Activated B cell treated with CpG ODN at 0.5 μM for 24 hours (primary cell): ENCODE data around the gene GALK2. TPM values are rescaled to one million over a fixed set of nuclear protein-coding genes. Genes with fewer than 3 reads are reported as not detected.

Experiments used
- ATAC-seq: fragments of 200-7000 bp; cut with Tn5 transposase; one replicate; pipeline ENCODE4 v1.10.0; 2021; ENCODE audit warnings: low read depth, mild to moderate bottlenecking, moderate library complexity
- CTCF ChIA-PET: fragments of 350-600 bp; sonication (Branson Sonifier 250); formaldehyde crosslinking; loops from one replicate; lab custom pipeline; 2021; ENCODE audit warnings: antibody characterized with exemption; lab: Charles Lee
- POLR2A ChIA-PET: fragments of 350-600 bp; sonication (Branson Sonifier 250); formaldehyde crosslinking; loops from one replicate; lab custom pipeline; 2021; ENCODE audit warnings: antibody characterized with exemption; lab: Charles Lee
- DNase-seq: peaks from one replicate; pipeline ENCODE4 v3.0.0; 2022
- H3K27ac Mint-ChIP-seq: one replicate; pipeline ENCODE4 v1.8.0; 2020; ENCODE audit warnings: mixed read lengths
- H3K27me3 Mint-ChIP-seq: one replicate; pipeline ENCODE4 v1.8.0; 2021; ENCODE audit warnings: mixed read lengths
- H3K36me3 Mint-ChIP-seq: one replicate; pipeline ENCODE4 v1.8.0; 2021; ENCODE audit warnings: low read depth, mixed read lengths
- H3K4me1 Mint-ChIP-seq: one replicate; pipeline ENCODE4 v1.8.0; 2021; ENCODE audit warnings: mixed read lengths
- H3K4me3 Mint-ChIP-seq: one replicate; pipeline ENCODE4 v1.8.0; 2020; ENCODE audit warnings: mild to moderate bottlenecking, mixed read lengths
- H3K9me3 Mint-ChIP-seq: one replicate; pipeline ENCODE4 v1.8.0; 2020; ENCODE audit warnings: mixed read lengths
- intact Hi-C: fragments of 100-400 bp; cut with micrococcal nuclease; formaldehyde crosslinking; loops from one replicate; pipeline ENCODE4 v1.15.1; 2024
- total RNA-seq: library from RNA; stranded (reverse); gene quantifications from 2 replicates; pipeline ENCODE4 v1.2.3, GENCODE V29; 2022
- TF ChIP-seq, protein P1 (sequence below): fragments of 200-600 bp; IDR thresholded peaks from one replicate; pipeline ENCODE4 v1.8.0; 2022; ENCODE audit warnings: antibody characterized with exemption, mild to moderate bottlenecking

GALK2 gene
- total RNA-seq, 1 donor from 2014 or later = 16.6 TPM

DNA sequence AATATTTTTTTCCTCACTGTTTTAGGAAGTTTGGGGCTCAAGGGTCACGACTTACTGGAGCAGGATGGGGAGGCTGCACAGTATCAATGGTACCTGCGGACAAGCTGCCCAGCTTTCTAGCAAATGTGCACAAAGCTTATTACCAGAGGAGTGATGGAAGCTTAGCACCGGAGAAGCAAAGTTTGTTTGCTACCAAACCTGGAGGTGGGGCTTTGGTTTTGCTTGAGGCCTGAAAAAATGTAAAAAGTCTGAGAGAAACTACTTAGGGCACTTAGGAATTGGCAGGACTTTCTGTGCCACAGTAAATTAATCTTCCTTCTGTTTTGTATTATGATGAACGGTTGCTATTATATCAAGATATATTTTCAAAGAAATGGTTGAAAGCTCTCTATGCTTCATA lies 157.9 kb downstream of the GALK2 start:
- no peak for ATAC-seq
- Mint-ChIP-seq H3K9me3 (no peaks in the 10 kb centered on the region), H3K27ac (no peak overlapping the region), H3K4me3 (no peak overlapping the region), H3K4me1 (no peaks in the 10 kb centered on the region), H3K36me3 (peaks cover 28% of the 10 kb centered on the region), H3K27me3 (no peaks in the 10 kb centered on the region)
- intact Hi-C loops = no loop called here
- ChIA-PET CTCF (no interaction called here), POLR2A (no interaction called here)
- DNase-seq = no peak
- TF ChIP-seq, protein P1, sequence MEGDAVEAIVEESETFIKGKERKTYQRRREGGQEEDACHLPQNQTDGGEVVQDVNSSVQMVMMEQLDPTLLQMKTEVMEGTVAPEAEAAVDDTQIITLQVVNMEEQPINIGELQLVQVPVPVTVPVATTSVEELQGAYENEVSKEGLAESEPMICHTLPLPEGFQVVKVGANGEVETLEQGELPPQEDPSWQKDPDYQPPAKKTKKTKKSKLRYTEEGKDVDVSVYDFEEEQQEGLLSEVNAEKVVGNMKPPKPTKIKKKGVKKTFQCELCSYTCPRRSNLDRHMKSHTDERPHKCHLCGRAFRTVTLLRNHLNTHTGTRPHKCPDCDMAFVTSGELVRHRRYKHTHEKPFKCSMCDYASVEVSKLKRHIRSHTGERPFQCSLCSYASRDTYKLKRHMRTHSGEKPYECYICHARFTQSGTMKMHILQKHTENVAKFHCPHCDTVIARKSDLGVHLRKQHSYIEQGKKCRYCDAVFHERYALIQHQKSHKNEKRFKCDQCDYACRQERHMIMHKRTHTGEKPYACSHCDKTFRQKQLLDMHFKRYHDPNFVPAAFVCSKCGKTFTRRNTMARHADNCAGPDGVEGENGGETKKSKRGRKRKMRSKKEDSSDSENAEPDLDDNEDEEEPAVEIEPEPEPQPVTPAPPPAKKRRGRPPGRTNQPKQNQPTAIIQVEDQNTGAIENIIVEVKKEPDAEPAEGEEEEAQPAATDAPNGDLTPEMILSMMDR = no peak

DNA sequence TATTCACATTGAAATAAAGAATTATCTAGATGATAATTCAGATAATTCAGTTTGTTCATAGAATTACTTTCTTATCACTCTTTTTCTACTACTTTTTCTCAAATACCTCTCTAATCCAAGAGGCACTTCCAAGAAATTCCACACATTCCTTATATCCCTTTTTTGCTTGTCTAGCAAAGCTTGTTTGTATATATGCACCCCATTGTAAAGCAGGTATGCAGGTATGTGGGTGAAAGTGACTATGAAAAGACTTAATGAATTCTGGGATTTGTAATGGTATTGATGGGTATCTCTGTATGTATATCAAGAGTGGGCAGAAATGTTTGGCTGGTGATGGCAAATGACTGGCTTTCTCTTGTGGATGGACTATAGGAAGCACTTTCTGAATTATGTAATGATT lies 158.9 kb downstream of the GALK2 start:
- peaks cover 25% of the 10 kb centered on the region for H3K36me3 Mint-ChIP-seq
- no peak overlapping the region for H3K27ac Mint-ChIP-seq
- TF ChIP-seq, protein P1 = no peak
- no peaks in the 10 kb centered on the region for H3K4me1 Mint-ChIP-seq
- H3K9me3 Mint-ChIP-seq = no peaks in the 10 kb centered on the region
- intact Hi-C loops = no loop called here
- DNase-seq (no peak), ATAC-seq (no peak)
- CTCF ChIA-PET = no interaction called here
- POLR2A ChIA-PET = no interaction called here
- H3K27me3 Mint-ChIP-seq = no peaks in the 10 kb centered on the region
- no peak overlapping the region for H3K4me3 Mint-ChIP-seq

DNA sequence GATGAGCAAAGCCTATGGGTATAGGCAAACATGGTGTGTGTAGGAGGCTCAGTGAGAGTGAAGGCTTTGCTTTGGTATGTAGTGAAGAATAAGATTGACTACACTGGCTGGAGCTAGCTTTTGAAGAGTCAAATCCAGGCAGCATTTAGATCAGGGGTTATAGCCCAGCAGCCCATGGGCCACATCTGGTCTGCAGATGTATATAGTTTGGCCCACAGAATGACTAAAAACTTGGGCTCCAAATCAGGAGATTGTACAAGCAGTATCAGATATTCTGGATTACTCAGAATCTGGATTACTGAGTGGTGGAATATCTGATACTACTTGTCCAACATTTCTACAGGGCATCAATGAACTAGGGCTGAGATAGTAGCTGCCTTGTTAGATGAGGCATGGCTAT lies 160.1 kb downstream of the GALK2 start:
- POLR2A ChIA-PET = no interaction called here
- no peak overlapping the region for H3K27ac Mint-ChIP-seq
- no peaks in the 10 kb centered on the region for H3K27me3 Mint-ChIP-seq
- ATAC-seq (no peak), DNase-seq (no peak)
- H3K9me3 Mint-ChIP-seq = no peaks in the 10 kb centered on the region
- CTCF ChIA-PET = no interaction called here
- intact Hi-C loops = no loop called here
- H3K4me3 Mint-ChIP-seq = no peak overlapping the region
- H3K36me3 Mint-ChIP-seq = peaks cover 22% of the 10 kb centered on the region
- no peaks in the 10 kb centered on the region for H3K4me1 Mint-ChIP-seq
- TF ChIP-seq, protein P1 = no peak

DNA sequence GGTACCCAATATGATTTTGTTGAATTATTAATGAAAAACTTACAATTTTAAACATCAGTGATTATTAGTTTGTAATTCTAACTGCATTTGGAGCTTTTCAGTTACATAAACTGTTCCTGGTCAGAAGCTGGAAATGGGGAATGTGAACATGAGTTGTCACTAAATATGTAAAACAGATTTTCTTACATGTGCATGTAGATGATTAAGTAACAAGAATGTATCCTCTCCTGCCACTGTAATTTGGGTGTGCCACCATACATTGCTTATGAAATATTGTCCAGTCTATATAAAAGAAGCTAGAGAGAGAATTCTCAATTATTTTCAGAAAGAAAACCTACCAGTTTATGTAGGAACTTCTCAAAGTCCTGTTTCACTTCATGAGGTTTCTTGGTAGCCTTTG lies 161.4 kb downstream of the GALK2 start:
- Mint-ChIP-seq H3K27me3 (no peaks in the 10 kb centered on the region), H3K4me1 (no peaks in the 10 kb centered on the region), H3K36me3 (peaks cover 23% of the 10 kb centered on the region), H3K9me3 (no peaks in the 10 kb centered on the region), H3K4me3 (no peak overlapping the region), H3K27ac (no peak overlapping the region)
- TF ChIP-seq, protein P1 = no peak
- ATAC-seq (no peak), DNase-seq (no peak)
- POLR2A ChIA-PET = no interaction called here
- intact Hi-C loops = no loop called here
- CTCF ChIA-PET = no interaction called here

DNA sequence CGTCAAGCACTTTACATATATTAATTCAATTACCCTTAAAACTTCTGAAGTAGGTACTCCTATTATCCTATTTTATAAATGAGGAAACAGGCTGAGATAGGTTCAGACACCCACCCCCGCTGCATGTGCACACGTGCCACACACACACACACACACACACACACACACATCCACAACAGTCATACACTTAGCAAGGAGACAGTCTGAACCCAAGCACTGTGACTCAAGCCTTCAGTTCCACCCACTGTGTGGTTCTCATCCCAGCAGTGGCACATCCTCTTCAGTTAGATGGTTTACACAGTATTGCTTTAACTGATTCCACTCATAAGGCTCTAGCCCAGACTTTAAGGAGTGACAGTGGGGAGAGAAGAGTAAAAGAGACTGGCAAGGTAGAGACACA lies 161.9 kb downstream of the GALK2 start:
- Mint-ChIP-seq H3K36me3 (peaks cover 23% of the 10 kb centered on the region), H3K4me3 (no peak overlapping the region), H3K4me1 (no peaks in the 10 kb centered on the region), H3K9me3 (no peaks in the 10 kb centered on the region), H3K27me3 (no peaks in the 10 kb centered on the region), H3K27ac (no peak overlapping the region)
- TF ChIP-seq, protein P1 = no peak
- intact Hi-C loops = no loop called here
- DNase-seq (no peak), ATAC-seq (no peak)
- ChIA-PET POLR2A (no interaction called here), CTCF (no interaction called here)
